K562 (cell line): ENCODE data around the gene VPS11. TPM values are rescaled to one million over a fixed set of nuclear protein-coding genes. Genes with fewer than 3 reads are reported as not detected.

ENCODE experiments used
- ADNP ChIP-seq: fragments of 200-800 bp; sonication (Bioruptor generic); IDR thresholded peaks from 2 replicates; pipeline ENCODE4 v1.6.1; 2016; ENCODE audit warnings: missing genetic modification characterization, missing compliant biosample characterization
- CBFB ChIP-seq: sonication (generic); formaldehyde crosslinking; IDR thresholded peaks from 2 replicates; pipeline ENCODE4 v1.4.0; 2020; ENCODE audit warnings: mild to moderate bottlenecking, missing genetic modification reagents
- DIDO1 ChIP-seq: fragments of 450-650 bp; IDR thresholded peaks from 2 replicates; pipeline ENCODE4 v1.6.1; 2016; ENCODE audit warnings: low read depth, missing biosample characterization, missing genetic modification characterization
- ETV1 ChIP-seq: fragments of 450-650 bp; conservative IDR thresholded peaks from 2 replicates; pipeline ENCODE4 v1.6.1; 2016; ENCODE audit warnings: missing genetic modification characterization, control low read depth, low read depth, missing compliant biosample characterization
- HLTF ChIP-seq: fragments of 450-650 bp; IDR thresholded peaks from 2 replicates; pipeline ENCODE4 v1.6.1; 2016
- JUND ChIP-seq, 2 experiments: IDR thresholded peaks; 2 replicates in 1 of 2; 3 replicates in 1 of 2; pipeline ENCODE4 v1.6.1; 2011; ENCODE audit warnings: borderline replicate concordance in 2 of 2, low read depth in 2 of 2, low read length in 2 of 2, improper control_type of control experiment in 1 of 2, missing biosample characterization in 1 of 2, missing genetic modification characterization in 1 of 2, missing genetic modification reagents in 1 of 2
- KLF10 ChIP-seq: fragments of 250-450 bp; sonication (Bioruptor Pico); IDR thresholded peaks from 2 replicates; pipeline ENCODE4 v1.6.1; 2021; ENCODE audit warnings: matching md5 sums
- MTA3 ChIP-seq: fragments of 450-650 bp; formaldehyde crosslinking; IDR thresholded peaks from 2 replicates; pipeline ENCODE4 v1.6.1; 2017; ENCODE audit warnings: mild to moderate bottlenecking, borderline replicate concordance
- MYNN ChIP-seq, 2 experiments: sonication (generic); formaldehyde crosslinking in 1 of 2; IDR thresholded peaks; 2 replicates each; pipeline versions ENCODE4 v1.5.0 to v1.6.1; 2016 to 2020; ENCODE audit warnings: antibody characterized with exemption in 1 of 2, missing genetic modification reagents in 1 of 2
- NCOA2 ChIP-seq, 2 experiments: fragments of 450-650 bp; IDR thresholded peaks; 2 replicates each; pipeline ENCODE4 v1.6.1; 2018; ENCODE audit warnings: mild to moderate bottlenecking in 2 of 2, moderate library complexity in 1 of 2; ENCODE audit not compliant: partially characterized antibody in 2 of 2
- NFATC3 ChIP-seq: fragments of 450-650 bp; IDR thresholded peaks from 2 replicates; pipeline ENCODE4 v1.6.1; 2017; ENCODE audit warnings: mild to moderate bottlenecking
- POLR2B ChIP-seq: fragments of 450-650 bp; IDR thresholded peaks from 2 replicates; pipeline ENCODE4 v1.6.1; 2018; ENCODE audit warnings: low read depth; ENCODE audit not compliant: partially characterized antibody
- RERE ChIP-seq: sonication (generic); formaldehyde crosslinking; IDR thresholded peaks from 2 replicates; pipeline ENCODE4 v1.8.0; 2023; ENCODE audit warnings: missing genetic modification reagents, mild to moderate bottlenecking, borderline replicate concordance
- TSC22D4 ChIP-seq: fragments of 450-650 bp; IDR thresholded peaks from 2 replicates; pipeline ENCODE4 v1.6.1; 2016; ENCODE audit warnings: missing genetic modification characterization, missing biosample characterization, control low read depth
- XRCC3 ChIP-seq: fragments of 450-650 bp; IDR thresholded peaks from 2 replicates; pipeline ENCODE4 v1.6.1; 2017; ENCODE audit warnings: mild to moderate bottlenecking, moderate library complexity
- ZNF644 ChIP-seq: fragments of 200-800 bp; sonication (Bioruptor generic); IDR thresholded peaks from 2 replicates; pipeline ENCODE4 v1.6.1; 2016; ENCODE audit warnings: low read depth, missing genetic modification characterization, missing compliant biosample characterization
- ZNF830 ChIP-seq: fragments of 250-450 bp; sonication (Bioruptor Pico); IDR thresholded peaks from 2 replicates; pipeline ENCODE4 v1.5.0; 2021; ENCODE audit warnings: mild to moderate bottlenecking
- polyA plus RNA-seq, 8 experiments: library from polyadenylated mRNA; depleted of rRNA in 4 of 8; stranded (reverse) in 5 of 8; unstranded in 3 of 8; fragments of >200 nt; fragmentation: Nextera tagmentation in 2 of 8; fragmentation: Illumina TruSeq in 1 of 8; extraction: Ambion mirVana in 2 of 8; extraction: Trizol in 1 of 8; gene quantifications; 2 replicates each; pipeline versions ENCODE4 v1.2.1 to v1.2.3, GENCODE V29; 2011 to 2014; ENCODE audit warnings: inconsistent platforms in 1 of 8, missing spikeins in 1 of 8
- total RNA-seq, 7 experiments: library from RNA; depleted of rRNA in 6 of 7; stranded (reverse); fragments of >200 nt in 6 of 7; fragmentation: Illumina TruSeq in 2 of 7; extraction: Trizol in 2 of 7; gene quantifications; 2 replicates each; pipeline versions ENCODE4 v1.2.1 to v1.2.3, GENCODE V29; 2011 to 2021; ENCODE audit warnings: low replicate concordance in 1 of 7
- TF ChIP-seq, protein P1 (sequence below): IDR thresholded peaks from 2 replicates; pipeline ENCODE4 v1.6.1; 2011; ENCODE audit not compliant: insufficient read length; ENCODE audit errors: extremely low read depth

Gene VPS11
- total and polyA plus RNA-seq, 9 of the 15 experiments (the other 6 are each of a cell fraction or from before 2014, with no cell fraction given) = 14.1 to 35.5 (median 27.5) TPM

DNA sequence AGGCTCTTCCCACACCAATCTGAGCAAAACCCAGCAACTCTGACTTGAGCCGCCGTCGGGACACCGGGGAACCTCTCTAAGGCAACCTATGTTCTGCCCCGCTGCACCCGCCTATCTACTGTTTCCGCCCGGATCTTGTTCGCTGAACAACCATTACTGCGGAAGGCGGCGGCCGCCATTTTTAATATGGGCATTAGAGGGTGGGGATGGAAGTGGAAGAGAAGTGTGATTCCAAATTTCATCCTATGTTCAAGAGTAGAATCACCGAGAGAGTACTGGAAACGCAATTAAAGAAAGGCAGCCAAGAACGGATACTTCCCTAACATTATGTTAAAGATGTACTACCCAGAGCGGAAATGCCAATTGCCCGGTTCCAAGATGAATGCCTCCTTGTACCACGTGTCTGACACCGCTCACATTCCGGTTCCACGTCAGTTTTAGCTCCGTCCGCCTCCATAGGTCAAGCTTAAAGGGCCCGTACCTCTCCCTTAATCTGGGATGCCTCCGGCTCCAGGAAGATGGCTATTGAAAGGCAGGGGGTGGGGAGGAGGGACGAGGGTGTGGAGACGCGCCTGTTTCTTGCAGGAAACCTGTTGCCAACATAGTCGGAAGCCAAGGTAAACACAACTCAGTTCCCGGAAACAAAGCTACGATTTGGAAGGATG is 34.3 kb downstream of the VPS11 start, which contains the start of gene DPAGT1 (continued):
- TF ChIP-seq CBFB (CRISPR knock-in tag) (no peak), JUND (IDR thresholded peaks at IDR 0.05; ENCODE audit: borderline replicate concordance, low read depth, low read length) (peak; percentile 46), JUND (tag; IDR thresholded peaks at IDR 0.05; ENCODE audit: borderline replicate concordance, low read depth, low read length) (peak; percentile 40; the same call in 2 of the 3 replicates), HLTF (no peak), KLF10 (CRISPR knock-in tag) (no peak), NFATC3 (no peak; the same call in 1 of the 2 replicates), XRCC3 (no peak), NCOA2 (IDR thresholded peaks at IDR 0.05; ENCODE audit: partially characterized antibody in 2 of 2) (no peak), TSC22D4 (tag) (no peak), RERE (CRISPR knock-in tag) (no peak), DIDO1 (peak; percentile 98), ZNF830 (no peak), ETV1 (tag) (peak; percentile 85), MTA3 (peak; percentile 41; the same call in 1 of the 2 replicates), MYNN (IDR thresholded peaks at IDR 0.05) (0 out of 2 replicates have a peak, but pooled peaks have one; percentile 36), MYNN (CRISPR knock-in tag; IDR thresholded peaks at IDR 0.05) (no peak), POLR2B (peak; percentile 45), ADNP (tag) (no peak), ZNF644 (tag) (peak; percentile 91)
- TF ChIP-seq, protein P1, sequence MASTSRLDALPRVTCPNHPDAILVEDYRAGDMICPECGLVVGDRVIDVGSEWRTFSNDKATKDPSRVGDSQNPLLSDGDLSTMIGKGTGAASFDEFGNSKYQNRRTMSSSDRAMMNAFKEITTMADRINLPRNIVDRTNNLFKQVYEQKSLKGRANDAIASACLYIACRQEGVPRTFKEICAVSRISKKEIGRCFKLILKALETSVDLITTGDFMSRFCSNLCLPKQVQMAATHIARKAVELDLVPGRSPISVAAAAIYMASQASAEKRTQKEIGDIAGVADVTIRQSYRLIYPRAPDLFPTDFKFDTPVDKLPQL = peak; percentile 7
